Ovary (tissue), 9 donors: ENCODE data around the gene USH2A. TPM values are rescaled to one million over a fixed set of nuclear protein-coding genes. Genes with fewer than 3 reads are reported as not detected.

Source experiments
- DNase-seq, 5 donors: peaks; one replicate each; pipeline ENCODE4 v3.0.0-alpha.2; 2019 to 2020
- H3K27ac ChIP-seq, 2 donors: fragments of 200-600 bp; one replicate each; pipeline versions ENCODE4 v1.5.1 to v1.8.0; 2019 to 2022
- H3K27me3 ChIP-seq: fragments of 200-600 bp; one replicate; pipeline ENCODE4 v1.8.0; 2022
- H3K36me3 ChIP-seq: fragments of 200-600 bp; sonication (generic); one replicate; pipeline ENCODE4 v1.5.1; 2019
- H3K4me1 ChIP-seq: one replicate; pipeline ENCODE4 v1.8.1; 2013; ENCODE audit warnings: mild to moderate bottlenecking, moderate library complexity; ENCODE audit not compliant: insufficient read depth
- H3K4me3 ChIP-seq: fragments of 200-600 bp; sonication (generic); one replicate; pipeline ENCODE4 v1.5.1; 2017
- H3K9me3 ChIP-seq, 2 donors: fragments of 200-600 bp in 1 of 2; sonication (generic) in 1 of 2; one replicate each; pipeline versions ENCODE4 v1.5.1 to v1.8.1; 2013 to 2019; ENCODE audit warnings: mild to moderate bottlenecking in 1 of 2, moderate library complexity in 1 of 2
- CTCF ChIP-seq, 3 donors: fragments of 450-650 bp in 2 of 3; fragments of 200-600 bp in 1 of 3; IDR thresholded peaks; one replicate each; pipeline versions ENCODE4 v1.5.1 to v1.8.0; 2016 to 2022; ENCODE audit warnings: antibody characterized with exemption in 3 of 3, mild to moderate bottlenecking in 1 of 3
- EP300 ChIP-seq: sonication (generic); formaldehyde crosslinking; IDR thresholded peaks from one replicate; pipeline ENCODE4 v1.6.1; 2017; ENCODE audit warnings: antibody characterized with exemption
- POLR2A ChIP-seq: fragments of 450-650 bp; IDR thresholded peaks from one replicate; pipeline ENCODE4 v1.6.1; 2017; ENCODE audit warnings: antibody characterized with exemption, mild to moderate bottlenecking, moderate library complexity
- WGBS, 3 donors: extraction: QIAGEN DNeasy Blood & Tissue Kit in 1 of 3; methylation state at CpG; one replicate each; pipeline versions ENCODE4 v1.1.5 to v1.1.7; 2013 to 2017; 5-methylcytosine and 5-hydroxymethylcytosine counted together
- intact Hi-C, 4 donors: fragments of 100-400 bp; cut with DNase I; formaldehyde crosslinking; loops; one replicate each; pipeline versions ENCODE4 v1.11.0 to v1.15.1; 2022 to 2023
- polyA plus RNA-seq, 2 donors: library from polyadenylated mRNA; stranded (reverse); fragments of 200-250 nt in 1 of 2; fragments of 350-450 nt in 1 of 2; fragmentation: Illumina TruSeq in 1 of 2; extraction: RNeasy Lipid Tissue Mini Kit (QIAGEN cat#74804) in 1 of 2; gene quantifications; one replicate each; pipeline ENCODE4 v1.2.3, GENCODE V29; 2013 to 2014
- total RNA-seq, 7 donors: library from RNA; depleted of rRNA in 2 of 7; stranded (reverse); fragments of >200 nt in 2 of 7; fragmentation: NEBNext Ultra II Directional in 3 of 7; extraction: Animal tissue kit (Norgen Biotek cat#: 25700) in 3 of 7; gene quantifications; one replicate each; pipeline versions ENCODE4 v1.1.0 to v1.2.4, GENCODE V29; 2016 to 2023
- donor health status: DM: no; HTN: no; CAD: no; lungs with moderate emphysema.
- donor health status: DM: no; HTN: no; CAD: no.
- donor health status: Bipolar disorder and iron deficiency.
- donor health status: DM: yes; HTN: yes; CAD: no.
- donor health status: DM: no; HTN: no; CAD: no.
- donor health status: DM: yes; HTN: yes; CAD: no.

Gene USH2A
- total and polyA plus RNA-seq, 9 donors, result 0.01 to 0.11 TPM; not detected in 7

- WGBS, 3 donors, result 89 to 91% (median 90%) methylated on average over 5 of the region's 5 CpGs
- Histone ChIP-seq H3K27me3 (peaks cover 2% of the 10 kb centered on the region), H3K9me3 (no peaks in the 10 kb centered on the region), H3K4me3 (no peak overlapping the region), H3K4me1 (no peaks in the 10 kb centered on the region), H3K27ac (no peak overlapping the region), H3K36me3 (no peaks in the 10 kb centered on the region)
- TF ChIP-seq EP300 (no peak), POLR2A (no peak), CTCF (IDR thresholded peaks at IDR 0.05) (no peak)
- no peak for DNase-seq
- intact Hi-C loops, result no loop called here
Observed at GRCh38 chr1:216437603-216438002, 14.4 kb upstream of the USH2A start.

- Histone ChIP-seq H3K9me3 (no peaks in the 10 kb centered on the region), H3K36me3 (no peaks in the 10 kb centered on the region), H3K4me3 (no peak overlapping the region), H3K27ac (no peak overlapping the region), H3K4me1 (no peaks in the 10 kb centered on the region), H3K27me3 (no peaks in the 10 kb centered on the region)
- intact Hi-C loops, result no loop called here
- DNase-seq, result no peak
- TF ChIP-seq CTCF (IDR thresholded peaks at IDR 0.05), result no peak
Observed at GRCh38 chr1:216434232-216434631, 11.0 kb upstream of the USH2A start.

GRCh38 chr1:216433175-216433574 lies 9.9 kb upstream of the USH2A start:
- no peaks in the 10 kb centered on the region for H3K27me3 ChIP-seq
- 29 to 52% (median 30%) methylated on average over 2 of the region's 2 CpGs for WGBS, 3 donors
- intact Hi-C loops, result no loop called here

DNA sequence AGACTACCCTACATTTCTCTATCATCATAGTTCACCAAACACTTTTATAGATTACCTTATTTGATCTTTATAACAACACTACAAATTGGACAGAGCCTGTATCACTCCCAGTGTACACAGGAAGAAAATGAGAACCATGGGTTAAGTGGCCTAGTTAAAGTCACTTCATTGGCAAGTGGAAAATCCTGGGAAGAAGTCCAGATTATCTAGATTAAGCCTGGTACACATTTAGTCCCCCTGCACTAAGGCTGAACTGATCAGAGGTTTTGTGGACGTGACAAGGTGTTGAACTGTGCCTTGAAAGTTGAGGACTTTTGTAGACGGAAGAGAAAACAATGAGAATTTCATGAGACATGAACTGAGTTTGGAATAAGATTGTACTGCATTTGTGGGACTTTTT lies 7.5 kb upstream of the USH2A start:
- H3K27me3 ChIP-seq, result no peaks in the 10 kb centered on the region
- H3K36me3 ChIP-seq, result no peaks in the 10 kb centered on the region
- H3K9me3 ChIP-seq, result no peaks in the 10 kb centered on the region
- no peak for DNase-seq
- H3K4me1 ChIP-seq, result no peaks in the 10 kb centered on the region
- H3K27ac ChIP-seq, result no peak overlapping the region
- intact Hi-C loops, result no loop called here
- WGBS, 3 donors, result 66 to 85% (median 68%) methylated on average over 2 of the region's 2 CpGs
- TF ChIP-seq CTCF (IDR thresholded peaks at IDR 0.05) (no peak), POLR2A (no peak), EP300 (no peak)
- no peak overlapping the region for H3K4me3 ChIP-seq

More at GRCh38 chr1:216433175-216433574, 9.9 kb upstream of the USH2A start:
- Histone ChIP-seq H3K36me3 (no peaks in the 10 kb centered on the region), H3K27ac (no peak overlapping the region), H3K9me3 (no peaks in the 10 kb centered on the region), H3K4me1 (no peaks in the 10 kb centered on the region), H3K4me3 (no peak overlapping the region)
- no peak for TF ChIP-seq POLR2A
- TF ChIP-seq CTCF (IDR thresholded peaks at IDR 0.05), result no peak
- no peak for TF ChIP-seq EP300
- no peak for DNase-seq

DNA sequence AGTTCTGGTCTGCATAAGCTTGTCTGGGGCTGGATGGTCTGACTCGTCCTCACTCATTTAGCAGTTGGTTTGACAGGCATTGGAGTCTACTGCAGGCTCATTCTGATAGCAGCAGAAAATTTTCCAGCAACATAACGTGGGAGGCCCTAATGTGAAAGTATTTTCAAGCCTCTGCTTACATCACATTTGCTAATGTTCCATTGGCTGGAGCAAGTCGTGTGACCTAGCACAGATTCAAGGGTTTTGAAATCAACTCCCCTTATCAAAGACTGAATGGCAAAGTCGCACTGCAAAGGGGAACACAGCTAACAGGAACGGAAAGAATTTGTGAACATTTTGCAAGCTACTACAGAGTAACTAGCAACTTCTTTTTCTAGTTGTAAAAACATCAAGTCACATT lies 2.3 kb upstream of the USH2A start:
- 45 to 57% (median 54%) methylated on average over 5 of the region's 5 CpGs for WGBS, 3 donors
- TF ChIP-seq POLR2A (no peak), EP300 (no peak)
- intact Hi-C loops, result no loop called here
- no peak for DNase-seq
- H3K27ac ChIP-seq, result no peak overlapping the region
- no peaks in the 10 kb centered on the region for H3K4me1 ChIP-seq
- H3K27me3 ChIP-seq, result no peaks in the 10 kb centered on the region
- H3K4me3 ChIP-seq, result no peak overlapping the region
- H3K9me3 ChIP-seq, result no peaks in the 10 kb centered on the region
- no peaks in the 10 kb centered on the region for H3K36me3 ChIP-seq
